HEK293 (cell line): ENCODE results near the gene PALM3.

ENCODE experiments used
- BCL11B ChIP-seq: fragments of 450-650 bp; formaldehyde crosslinking; IDR thresholded peaks from 2 replicates; pipeline ENCODE4 v1.5.1; 2016; ENCODE audit warnings: low read depth, missing biosample characterization, missing genetic modification characterization
- GLI4 ChIP-seq: fragments of 450-650 bp; formaldehyde crosslinking; IDR thresholded peaks from 2 replicates; pipeline ENCODE4 v1.5.1; 2016; ENCODE audit warnings: missing biosample characterization, missing genetic modification characterization
- GLIS1 ChIP-seq: fragments of 450-650 bp; formaldehyde crosslinking; IDR thresholded peaks from 2 replicates; pipeline ENCODE4 v1.5.1; 2016; ENCODE audit warnings: missing biosample characterization, missing genetic modification characterization
- GLIS2 ChIP-seq: fragments of 450-650 bp; formaldehyde crosslinking; IDR thresholded peaks from 2 replicates; pipeline ENCODE4 v1.5.1; 2016; ENCODE audit warnings: missing biosample characterization, missing genetic modification characterization
- HOXA7 ChIP-seq: sonication (generic); formaldehyde crosslinking; IDR thresholded peaks from 2 replicates; pipeline ENCODE4 v1.8.1; 2022; ENCODE audit warnings: missing genetic modification reagents, borderline replicate concordance
- KLF10 ChIP-seq: fragments of 450-650 bp; IDR thresholded peaks from 2 replicates; pipeline ENCODE4 v1.5.1; 2018; ENCODE audit warnings: missing biosample characterization, mild to moderate bottlenecking, missing genetic modification characterization
- KLF16 ChIP-seq: fragments of 450-650 bp; formaldehyde crosslinking; IDR thresholded peaks from 2 replicates; pipeline ENCODE4 v1.5.1; 2017; ENCODE audit warnings: missing biosample characterization, missing genetic modification characterization
- SCRT2 ChIP-seq: fragments of 450-650 bp; formaldehyde crosslinking; IDR thresholded peaks from 2 replicates; pipeline ENCODE4 v1.5.1; 2016; ENCODE audit warnings: missing biosample characterization, missing genetic modification characterization
- SP3 ChIP-seq: fragments of 450-650 bp; formaldehyde crosslinking; IDR thresholded peaks from 2 replicates; pipeline ENCODE4 v1.5.1; 2016; ENCODE audit warnings: missing biosample characterization, missing genetic modification characterization
- TSHZ1 ChIP-seq: fragments of 450-650 bp; formaldehyde crosslinking; IDR thresholded peaks from 2 replicates; pipeline ENCODE4 v1.5.1; 2016; ENCODE audit warnings: missing biosample characterization, missing genetic modification characterization, borderline replicate concordance
- ZBTB20 ChIP-seq: fragments of 450-650 bp; formaldehyde crosslinking; IDR thresholded peaks from 2 replicates; pipeline ENCODE4 v1.5.1; 2016; ENCODE audit warnings: missing biosample characterization, missing genetic modification characterization
- ZBTB6 ChIP-seq: fragments of 450-650 bp; formaldehyde crosslinking; IDR thresholded peaks from 2 replicates; pipeline ENCODE4 v1.5.1; 2017; ENCODE audit warnings: missing biosample characterization, missing genetic modification characterization
- ZBTB7A ChIP-seq: fragments of 450-650 bp; formaldehyde crosslinking; IDR thresholded peaks from 2 replicates; pipeline ENCODE4 v1.5.1; 2016; ENCODE audit warnings: low read depth, missing biosample characterization, missing genetic modification characterization
- ZFP37 ChIP-seq: fragments of 450-650 bp; formaldehyde crosslinking; IDR thresholded peaks from 2 replicates; pipeline ENCODE4 v1.5.1; 2016; ENCODE audit warnings: missing biosample characterization, missing genetic modification characterization
- ZFP41 ChIP-seq: fragments of 450-650 bp; formaldehyde crosslinking; IDR thresholded peaks from 2 replicates; pipeline ENCODE4 v1.5.1; 2016; ENCODE audit warnings: missing biosample characterization, missing genetic modification characterization, borderline replicate concordance
- ZNF157 ChIP-seq: fragments of 450-650 bp; formaldehyde crosslinking; IDR thresholded peaks from 2 replicates; pipeline ENCODE4 v1.5.1; 2016; ENCODE audit warnings: missing biosample characterization, missing genetic modification characterization
- ZNF248 ChIP-seq: fragments of 450-650 bp; formaldehyde crosslinking; IDR thresholded peaks from 2 replicates; pipeline ENCODE4 v1.5.1; 2017; ENCODE audit warnings: missing biosample characterization, missing genetic modification characterization
- ZNF302 ChIP-seq: fragments of 450-650 bp; formaldehyde crosslinking; IDR thresholded peaks from 2 replicates; pipeline ENCODE4 v1.5.1; 2016; ENCODE audit warnings: missing biosample characterization, missing genetic modification characterization, low read depth
- ZNF362 ChIP-seq: fragments of 450-650 bp; formaldehyde crosslinking; IDR thresholded peaks from 2 replicates; pipeline ENCODE4 v1.5.1; 2016; ENCODE audit warnings: missing biosample characterization, missing genetic modification characterization
- ZNF529 ChIP-seq: fragments of 450-650 bp; formaldehyde crosslinking; IDR thresholded peaks from 2 replicates; pipeline ENCODE4 v1.5.1; 2017; ENCODE audit warnings: missing genetic modification characterization, missing biosample characterization; ENCODE audit not compliant: insufficient replicate concordance
- ZNF600 ChIP-seq: fragments of 450-650 bp; formaldehyde crosslinking; IDR thresholded peaks from 2 replicates; pipeline ENCODE4 v1.5.1; 2016; ENCODE audit warnings: missing biosample characterization, missing genetic modification characterization
- ZNF629 ChIP-seq: fragments of 450-650 bp; formaldehyde crosslinking; IDR thresholded peaks from 2 replicates; pipeline ENCODE4 v1.5.1; 2017; ENCODE audit warnings: missing biosample characterization, missing genetic modification characterization
- ZNF707 ChIP-seq: fragments of 450-650 bp; formaldehyde crosslinking; IDR thresholded peaks from 2 replicates; pipeline ENCODE4 v1.5.1; 2016; ENCODE audit warnings: missing biosample characterization, missing genetic modification characterization
- ZNF747 ChIP-seq: fragments of 450-650 bp; formaldehyde crosslinking; IDR thresholded peaks from 2 replicates; pipeline ENCODE4 v1.5.1; 2016; ENCODE audit warnings: missing biosample characterization, missing genetic modification characterization
- ZNF837 ChIP-seq: fragments of 450-650 bp; formaldehyde crosslinking; IDR thresholded peaks from 2 replicates; pipeline ENCODE4 v1.5.1; 2016; ENCODE audit warnings: missing biosample characterization, missing genetic modification characterization
- ZSCAN30 ChIP-seq: fragments of 450-650 bp; IDR thresholded peaks from 2 replicates; pipeline ENCODE4 v1.5.1; 2018; ENCODE audit warnings: missing biosample characterization, mild to moderate bottlenecking, missing genetic modification characterization, moderate library complexity
- TF ChIP-seq, protein P1 (sequence below): fragments of 450-650 bp; formaldehyde crosslinking; IDR thresholded peaks from 2 replicates; pipeline ENCODE4 v1.5.1; 2016; ENCODE audit warnings: missing biosample characterization, missing genetic modification characterization
- TF ChIP-seq, protein P2 (sequence below): fragments of 450-650 bp; formaldehyde crosslinking; IDR thresholded peaks from 2 replicates; pipeline ENCODE4 v1.5.1; 2016; ENCODE audit warnings: missing biosample characterization, missing genetic modification characterization

The PALM3 gene

GRCh38 chr19:14072535-14073260, 10.8 kb upstream of the PALM3 start, which contains the start of gene MISP3 (continued):
- TF ChIP-seq SCRT2 (peak; percentile 89), ZNF707 (tag by site-specific recombination) (no peak), ZFP37 (tag by site-specific recombination) (no peak), ZNF629 (tag by site-specific recombination) (no peak), BCL11B (tag by site-specific recombination) (peak; percentile 47; the same call in 1 of the 2 replicates), KLF16 (tag by site-specific recombination) (peak; percentile 17; the same call in 1 of the 2 replicates), GLIS1 (tag by site-specific recombination) (peak; percentile 59), ZBTB7A (tag by site-specific recombination) (peak; percentile 39; the same call in 1 of the 2 replicates), ZNF157 (no peak), ZBTB20 (tag by site-specific recombination) (peak; percentile 54; the same call in 1 of the 2 replicates), ZNF362 (tag by site-specific recombination) (no peak), SP3 (tag by site-specific recombination) (peak; percentile 78), HOXA7 (CRISPR knock-in tag) (no peak), ZSCAN30 (0 out of 2 replicates have a peak, but pooled peaks have one; percentile 6), TSHZ1 (tag by site-specific recombination) (no peak), GLI4 (no peak), ZNF837 (tag by site-specific recombination) (no peak), ZNF302 (tag by site-specific recombination) (no peak), ZNF747 (tag by site-specific recombination) (no peak), ZFP41 (no peak), ZNF248 (tag by site-specific recombination) (no peak), ZNF600 (tag by site-specific recombination) (peak; percentile 17; the same call in 1 of the 2 replicates), KLF10 (tag by site-specific recombination) (peak; percentile 75), GLIS2 (peak; percentile 74), ZBTB6 (tag by site-specific recombination) (peak; percentile 89), ZNF529 (no peak)
- TF ChIP-seq, protein P1, sequence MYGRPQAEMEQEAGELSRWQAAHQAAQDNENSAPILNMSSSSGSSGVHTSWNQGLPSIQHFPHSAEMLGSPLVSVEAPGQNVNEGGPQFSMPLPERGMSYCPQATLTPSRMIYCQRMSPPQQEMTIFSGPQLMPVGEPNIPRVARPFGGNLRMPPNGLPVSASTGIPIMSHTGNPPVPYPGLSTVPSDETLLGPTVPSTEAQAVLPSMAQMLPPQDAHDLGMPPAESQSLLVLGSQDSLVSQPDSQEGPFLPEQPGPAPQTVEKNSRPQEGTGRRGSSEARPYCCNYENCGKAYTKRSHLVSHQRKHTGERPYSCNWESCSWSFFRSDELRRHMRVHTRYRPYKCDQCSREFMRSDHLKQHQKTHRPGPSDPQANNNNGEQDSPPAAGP, result peak; percentile 16
- TF ChIP-seq, protein P2, sequence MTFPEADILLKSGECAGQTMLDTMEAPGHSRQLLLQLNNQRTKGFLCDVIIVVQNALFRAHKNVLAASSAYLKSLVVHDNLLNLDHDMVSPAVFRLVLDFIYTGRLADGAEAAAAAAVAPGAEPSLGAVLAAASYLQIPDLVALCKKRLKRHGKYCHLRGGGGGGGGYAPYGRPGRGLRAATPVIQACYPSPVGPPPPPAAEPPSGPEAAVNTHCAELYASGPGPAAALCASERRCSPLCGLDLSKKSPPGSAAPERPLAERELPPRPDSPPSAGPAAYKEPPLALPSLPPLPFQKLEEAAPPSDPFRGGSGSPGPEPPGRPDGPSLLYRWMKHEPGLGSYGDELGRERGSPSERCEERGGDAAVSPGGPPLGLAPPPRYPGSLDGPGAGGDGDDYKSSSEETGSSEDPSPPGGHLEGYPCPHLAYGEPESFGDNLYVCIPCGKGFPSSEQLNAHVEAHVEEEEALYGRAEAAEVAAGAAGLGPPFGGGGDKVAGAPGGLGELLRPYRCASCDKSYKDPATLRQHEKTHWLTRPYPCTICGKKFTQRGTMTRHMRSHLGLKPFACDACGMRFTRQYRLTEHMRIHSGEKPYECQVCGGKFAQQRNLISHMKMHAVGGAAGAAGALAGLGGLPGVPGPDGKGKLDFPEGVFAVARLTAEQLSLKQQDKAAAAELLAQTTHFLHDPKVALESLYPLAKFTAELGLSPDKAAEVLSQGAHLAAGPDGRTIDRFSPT (tag by site-specific recombination), result no peak; the same call in 1 of the 2 replicates
